SK-N-SH (cell line): ENCODE results near the gene WHRN. TPM values are rescaled to one million over a fixed set of nuclear protein-coding genes. Genes with fewer than 3 reads are reported as not detected.

Source experiments
- CTCF ChIA-PET: fragments of 300-600, 350-600 bp; formaldehyde crosslinking; extraction: SDS; loops from one replicate; lab custom pipeline; 2021; lab: Yijun Ruan, JAX
- POLR2A ChIA-PET: fragments of 350-600 bp; sonication (Branson Sonifier 250); formaldehyde crosslinking; extraction: SDS; loops from one replicate; lab custom pipeline; 2020; ENCODE audit warnings: antibody characterized with exemption, inconsistent platforms; lab: Yijun Ruan, JAX
- DNase-seq: peaks from one replicate; pipeline ENCODE4 v3.0.0; 2012
- H2AFZ ChIP-seq: fragments of 200-600 bp; sonication (generic); 2 replicates; pipeline ENCODE4 v1.8.1; 2016; ENCODE audit warnings: antibody characterized with exemption, mild to moderate bottlenecking, low read depth
- H3F3A ChIP-seq: fragments of 200-600 bp; sonication (generic); replicated peaks from 2 replicates; pipeline ENCODE3; 2016; ENCODE audit warnings: antibody characterized with exemption, mild to moderate bottlenecking; ENCODE audit not compliant: insufficient read depth
- H3K27ac ChIP-seq, 2 experiments: fragments of 200-500 bp in 1 of 2; fragments of 200-600 bp in 1 of 2; sonication (Bioruptor generic) in 1 of 2; sonication (generic), shearing (Covaris generic) in 1 of 2; 2 replicates each; pipeline versions ENCODE4 v1.5.1 to v1.6.1; 2014 to 2016; ENCODE audit warnings: low read depth in 2 of 2, inconsistent platforms in 1 of 2, low read length in 1 of 2, mild to moderate bottlenecking in 1 of 2, mixed read lengths in 1 of 2
- H3K27me3 ChIP-seq: fragments of 200-600 bp; sonication (generic), shearing (Covaris generic); 2 replicates; pipeline ENCODE4 v1.6.1; 2016; ENCODE audit warnings: mixed run types; ENCODE audit not compliant: insufficient read depth
- H3K36me3 ChIP-seq, 2 experiments: fragments of 200-500 bp in 1 of 2; fragments of 200-600 bp in 1 of 2; sonication (Bioruptor generic) in 1 of 2; sonication (generic) in 1 of 2; replicated peaks in 1 of 2; 2 replicates each; pipeline versions ENCODE3 to v1.5.1; 2014 to 2016; ENCODE audit warnings: low read length in 1 of 2, mild to moderate bottlenecking in 1 of 2; ENCODE audit not compliant: insufficient read depth in 2 of 2, control insufficient read depth in 1 of 2
- H3K4me1 ChIP-seq, 2 experiments: fragments of 200-500 bp in 1 of 2; fragments of 200-600 bp in 1 of 2; sonication (Bioruptor generic) in 1 of 2; sonication (generic), shearing (Covaris generic) in 1 of 2; 2 replicates each; pipeline versions ENCODE4 v1.5.1 to v1.6.1; 2014 to 2016; ENCODE audit warnings: low read depth in 1 of 2, low read length in 1 of 2, mixed run types in 1 of 2; ENCODE audit not compliant: insufficient read depth in 2 of 2, control insufficient read depth in 1 of 2
- H3K4me2 ChIP-seq: fragments of 200-600 bp; sonication (generic), shearing (Covaris generic); 2 replicates; pipeline ENCODE4 v1.6.1; 2017; ENCODE audit warnings: mixed run types
- H3K4me3 ChIP-seq, 2 experiments: fragments of 200-500 bp in 1 of 2; fragments of 200-600 bp in 1 of 2; sonication (Bioruptor generic) in 1 of 2; sonication (generic), shearing (Covaris generic) in 1 of 2; 2 replicates each; pipeline versions ENCODE4 v1.5.1 to v1.8.1; 2014 to 2016; ENCODE audit warnings: low read depth in 2 of 2, inconsistent platforms in 1 of 2, low read length in 1 of 2, mild to moderate bottlenecking in 1 of 2, mixed read lengths in 1 of 2, moderate library complexity in 1 of 2
- H3K79me2 ChIP-seq: fragments of 200-600 bp; sonication (generic); 2 replicates; pipeline ENCODE4 v1.8.1; 2017; ENCODE audit warnings: mild to moderate bottlenecking; ENCODE audit not compliant: insufficient read depth
- H3K9ac ChIP-seq: fragments of 200-600 bp; sonication (generic); 2 replicates; pipeline ENCODE4 v1.6.1; 2017; ENCODE audit warnings: mixed run types
- H3K9me2 ChIP-seq: fragments of 200-600 bp; sonication (generic); 2 replicates; pipeline ENCODE4 v1.6.1; 2017; ENCODE audit warnings: mixed run types
- H3K9me3 ChIP-seq: fragments of 200-600 bp; sonication (generic); 2 replicates; pipeline ENCODE4 v1.6.1; 2017; ENCODE audit warnings: mixed run types, mild to moderate bottlenecking, moderate library complexity
- H4K20me1 ChIP-seq: fragments of 200-600 bp; sonication (generic); 2 replicates; pipeline ENCODE4 v1.6.1; 2017; ENCODE audit warnings: mild to moderate bottlenecking, mixed run types; ENCODE audit not compliant: insufficient read depth
- ELF1 ChIP-seq: IDR thresholded peaks from 2 replicates; pipeline ENCODE4 v1.4.0; 2012
- EP300 ChIP-seq, 2 experiments: IDR thresholded peaks; 2 replicates each; pipeline versions ENCODE4 v1.4.0 to v1.6.1; 2012; ENCODE audit warnings: borderline replicate concordance in 1 of 2, low read depth in 1 of 2, low read length in 1 of 2
- FOSL2 ChIP-seq: IDR thresholded peaks from 2 replicates; pipeline ENCODE4 v1.4.0; 2012; ENCODE audit warnings: low read depth, mild to moderate bottlenecking, moderate library complexity, borderline replicate concordance
- FOXM1 ChIP-seq: IDR thresholded peaks from 2 replicates; pipeline ENCODE4 v1.4.0; 2012; ENCODE audit warnings: low read depth, mild to moderate bottlenecking
- IRF3 ChIP-seq: fragments of 150-350 bp; IDR thresholded peaks from 2 replicates; pipeline ENCODE4 v1.6.1; 2016; ENCODE audit warnings: mild to moderate bottlenecking, low read depth, low read length
- MAX ChIP-seq: IDR thresholded peaks from 2 replicates; pipeline ENCODE4 v1.4.0; 2012; ENCODE audit warnings: low read depth
- MEF2A ChIP-seq: IDR thresholded peaks from 2 replicates; pipeline ENCODE4 v1.4.0; 2012; ENCODE audit warnings: low read depth, borderline replicate concordance
- NRF1 ChIP-seq: IDR thresholded peaks from 2 replicates; pipeline ENCODE4 v1.6.1; 2012; ENCODE audit warnings: low read depth, mild to moderate bottlenecking, low read length
- RXRA ChIP-seq: IDR thresholded peaks from 2 replicates; pipeline ENCODE4 v1.4.0; 2012; ENCODE audit warnings: low read depth, mild to moderate bottlenecking, borderline replicate concordance
- SMC3 ChIP-seq: IDR thresholded peaks from 2 replicates; pipeline ENCODE4 v1.6.1; 2012; ENCODE audit warnings: low read depth, low read length, improper control_type of control experiment
- TAF1 ChIP-seq: IDR thresholded peaks from 2 replicates; pipeline ENCODE4 v1.6.1; 2012; ENCODE audit warnings: low read depth, mild to moderate bottlenecking, low read length, moderate library complexity, borderline replicate concordance
- TCF12 ChIP-seq: IDR thresholded peaks from 2 replicates; pipeline ENCODE4 v1.4.0; 2012
- YY1 ChIP-seq: IDR thresholded peaks from 2 replicates; pipeline ENCODE4 v1.4.0; 2012; ENCODE audit warnings: low read depth, mild to moderate bottlenecking
- WGBS: methylation state at CpG from one replicate; pipeline ENCODE4 v1.1.6; 2017; ENCODE audit warnings: low lambda C conversion rate; 5-methylcytosine and 5-hydroxymethylcytosine counted together
- polyA plus RNA-seq, 3 experiments: library from polyadenylated mRNA; depleted of rRNA; stranded (reverse); fragments of >200 nt; gene quantifications; 2 replicates each; pipeline ENCODE4 v1.2.3, GENCODE V29; 2012
- TF ChIP-seq, protein P1 (sequence below): fragments of 150-350 bp; IDR thresholded peaks from 2 replicates; pipeline ENCODE4 v1.6.1; 2017; ENCODE audit warnings: antibody characterized with exemption, low read length, low read depth, borderline replicate concordance
- TF ChIP-seq, protein P2 (sequence below): IDR thresholded peaks from 2 replicates; pipeline ENCODE4 v1.4.0; 2012; ENCODE audit warnings: low read depth, borderline replicate concordance
- TF ChIP-seq, protein P3 (sequence below): fragments of 200-600 bp; sonication (generic); IDR thresholded peaks from 2 replicates; pipeline ENCODE4 v1.6.1; 2017; ENCODE audit warnings: antibody characterized with exemption, mild to moderate bottlenecking, moderate library complexity
- TF ChIP-seq, protein P4 (sequence below): IDR thresholded peaks from 2 replicates; pipeline ENCODE4; 2012

Gene WHRN
- polyA plus RNA-seq, 1 of the 3 experiments (the other 2 are of a cell fraction): 4.6 TPM

DNA sequence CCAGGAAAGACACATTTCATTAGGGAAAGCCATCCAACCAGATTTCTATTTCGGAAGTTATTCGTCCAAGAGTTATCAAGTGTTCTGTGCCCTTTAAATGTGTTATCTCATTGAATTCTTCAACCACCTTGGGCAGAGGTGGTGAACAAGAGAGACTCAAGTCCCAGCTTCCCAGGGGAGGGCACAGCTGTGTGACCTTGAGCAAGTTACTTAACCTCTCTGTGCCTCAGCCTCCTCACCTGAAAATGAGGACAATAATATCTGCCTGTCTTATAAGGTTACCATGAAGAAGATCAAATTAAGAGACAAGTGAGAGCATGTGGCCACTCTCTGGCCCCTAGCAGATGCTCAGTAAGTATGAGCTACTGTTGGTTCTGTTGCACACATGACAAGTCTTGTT is 37.4 kb downstream of the WHRN start:
- DNase-seq: no peak
- Histone ChIP-seq H3K27ac (no peak overlapping the region), H3K9me3 (no peaks in the 10 kb centered on the region), H4K20me1 (no peaks in the 10 kb centered on the region), H3K4me3 (no peak overlapping the region), H2AFZ (no peak overlapping the region), H3F3A (no peaks in the 10 kb centered on the region), H3K4me1 (peaks cover 0 to 2% of the 10 kb centered on the region in 2 experiments; a peak in 1 of 4 replicates), H3K27me3 (no peaks in the 10 kb centered on the region), H3K9me2 (no peaks in the 10 kb centered on the region), H3K4me2 (no peak overlapping the region), H3K9ac (no peak overlapping the region), H3K79me2 (no peaks in the 10 kb centered on the region), H3K36me3 (no peaks in the 10 kb centered on the region)
- POLR2A ChIA-PET: no interaction called here
- 85% methylated on average over 2 of the region's 2 CpGs for WGBS
- CTCF ChIA-PET: interaction anchor here (0.6 kb wide), 1 partner anchor 120 kb away, joined by 3 read pairs; the partner anchor contains the start of gene ATP6V1G1
- no peak for TF ChIP-seq RXRA
- TF ChIP-seq, protein P1, sequence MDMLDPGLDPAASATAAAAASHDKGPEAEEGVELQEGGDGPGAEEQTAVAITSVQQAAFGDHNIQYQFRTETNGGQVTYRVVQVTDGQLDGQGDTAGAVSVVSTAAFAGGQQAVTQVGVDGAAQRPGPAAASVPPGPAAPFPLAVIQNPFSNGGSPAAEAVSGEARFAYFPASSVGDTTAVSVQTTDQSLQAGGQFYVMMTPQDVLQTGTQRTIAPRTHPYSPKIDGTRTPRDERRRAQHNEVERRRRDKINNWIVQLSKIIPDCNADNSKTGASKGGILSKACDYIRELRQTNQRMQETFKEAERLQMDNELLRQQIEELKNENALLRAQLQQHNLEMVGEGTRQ: no peak
- TF ChIP-seq TCF12: no peak
- TF ChIP-seq FOXM1: no peak
- no peak for TF ChIP-seq EP300 (IDR thresholded peaks at IDR 0.05; ENCODE audit: borderline replicate concordance in 1 of 2, low read depth in 1 of 2, low read length in 1 of 2)
- TF ChIP-seq, protein P2, sequence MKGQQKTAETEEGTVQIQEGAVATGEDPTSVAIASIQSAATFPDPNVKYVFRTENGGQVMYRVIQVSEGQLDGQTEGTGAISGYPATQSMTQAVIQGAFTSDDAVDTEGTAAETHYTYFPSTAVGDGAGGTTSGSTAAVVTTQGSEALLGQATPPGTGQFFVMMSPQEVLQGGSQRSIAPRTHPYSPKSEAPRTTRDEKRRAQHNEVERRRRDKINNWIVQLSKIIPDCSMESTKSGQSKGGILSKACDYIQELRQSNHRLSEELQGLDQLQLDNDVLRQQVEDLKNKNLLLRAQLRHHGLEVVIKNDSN: no peak
- no peak for TF ChIP-seq NRF1
- no peak for TF ChIP-seq IRF3
- TF ChIP-seq, protein P3, sequence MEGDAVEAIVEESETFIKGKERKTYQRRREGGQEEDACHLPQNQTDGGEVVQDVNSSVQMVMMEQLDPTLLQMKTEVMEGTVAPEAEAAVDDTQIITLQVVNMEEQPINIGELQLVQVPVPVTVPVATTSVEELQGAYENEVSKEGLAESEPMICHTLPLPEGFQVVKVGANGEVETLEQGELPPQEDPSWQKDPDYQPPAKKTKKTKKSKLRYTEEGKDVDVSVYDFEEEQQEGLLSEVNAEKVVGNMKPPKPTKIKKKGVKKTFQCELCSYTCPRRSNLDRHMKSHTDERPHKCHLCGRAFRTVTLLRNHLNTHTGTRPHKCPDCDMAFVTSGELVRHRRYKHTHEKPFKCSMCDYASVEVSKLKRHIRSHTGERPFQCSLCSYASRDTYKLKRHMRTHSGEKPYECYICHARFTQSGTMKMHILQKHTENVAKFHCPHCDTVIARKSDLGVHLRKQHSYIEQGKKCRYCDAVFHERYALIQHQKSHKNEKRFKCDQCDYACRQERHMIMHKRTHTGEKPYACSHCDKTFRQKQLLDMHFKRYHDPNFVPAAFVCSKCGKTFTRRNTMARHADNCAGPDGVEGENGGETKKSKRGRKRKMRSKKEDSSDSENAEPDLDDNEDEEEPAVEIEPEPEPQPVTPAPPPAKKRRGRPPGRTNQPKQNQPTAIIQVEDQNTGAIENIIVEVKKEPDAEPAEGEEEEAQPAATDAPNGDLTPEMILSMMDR: no peak
- no peak for TF ChIP-seq TAF1
- TF ChIP-seq SMC3: no peak
- no peak for TF ChIP-seq ELF1
- no peak for TF ChIP-seq FOSL2

- Histone ChIP-seq H3K36me3 (no peaks in the 10 kb centered on the region), H3K4me2 (no peak overlapping the region), H3K9me3 (no peaks in the 10 kb centered on the region), H3K4me3 (no peak overlapping the region), H3K9ac (no peak overlapping the region), H3K79me2 (no peaks in the 10 kb centered on the region), H3K27ac (no peak overlapping the region), H3K27me3 (no peaks in the 10 kb centered on the region), H3K9me2 (no peaks in the 10 kb centered on the region), H2AFZ (no peak overlapping the region), H3F3A (no peaks in the 10 kb centered on the region), H4K20me1 (no peaks in the 10 kb centered on the region), H3K4me1 (peaks cover 0 to 2% of the 10 kb centered on the region in 2 experiments; a peak in 1 of 4 replicates)
- POLR2A ChIA-PET: no interaction called here
- 66% methylated on average over 19 of the region's 19 CpGs for WGBS
- TF ChIP-seq, protein P4, sequence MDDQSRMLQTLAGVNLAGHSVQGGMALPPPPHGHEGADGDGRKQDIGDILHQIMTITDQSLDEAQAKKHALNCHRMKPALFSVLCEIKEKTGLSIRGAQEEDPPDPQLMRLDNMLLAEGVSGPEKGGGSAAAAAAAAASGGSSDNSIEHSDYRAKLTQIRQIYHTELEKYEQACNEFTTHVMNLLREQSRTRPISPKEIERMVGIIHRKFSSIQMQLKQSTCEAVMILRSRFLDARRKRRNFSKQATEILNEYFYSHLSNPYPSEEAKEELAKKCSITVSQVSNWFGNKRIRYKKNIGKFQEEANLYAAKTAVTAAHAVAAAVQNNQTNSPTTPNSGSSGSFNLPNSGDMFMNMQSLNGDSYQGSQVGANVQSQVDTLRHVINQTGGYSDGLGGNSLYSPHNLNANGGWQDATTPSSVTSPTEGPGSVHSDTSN: no peak
- TF ChIP-seq TAF1: no peak
- TF ChIP-seq MAX: no peak
- TF ChIP-seq YY1: no peak
- TF ChIP-seq MEF2A: no peak
- CTCF ChIA-PET: no interaction called here
- DNase-seq: no peak
These were observed 38.0 kb downstream of the WHRN start for GRCh38 chr9:114467226-114467750.
